ENCODE measurements around the gene PTH1R.

DNA sequence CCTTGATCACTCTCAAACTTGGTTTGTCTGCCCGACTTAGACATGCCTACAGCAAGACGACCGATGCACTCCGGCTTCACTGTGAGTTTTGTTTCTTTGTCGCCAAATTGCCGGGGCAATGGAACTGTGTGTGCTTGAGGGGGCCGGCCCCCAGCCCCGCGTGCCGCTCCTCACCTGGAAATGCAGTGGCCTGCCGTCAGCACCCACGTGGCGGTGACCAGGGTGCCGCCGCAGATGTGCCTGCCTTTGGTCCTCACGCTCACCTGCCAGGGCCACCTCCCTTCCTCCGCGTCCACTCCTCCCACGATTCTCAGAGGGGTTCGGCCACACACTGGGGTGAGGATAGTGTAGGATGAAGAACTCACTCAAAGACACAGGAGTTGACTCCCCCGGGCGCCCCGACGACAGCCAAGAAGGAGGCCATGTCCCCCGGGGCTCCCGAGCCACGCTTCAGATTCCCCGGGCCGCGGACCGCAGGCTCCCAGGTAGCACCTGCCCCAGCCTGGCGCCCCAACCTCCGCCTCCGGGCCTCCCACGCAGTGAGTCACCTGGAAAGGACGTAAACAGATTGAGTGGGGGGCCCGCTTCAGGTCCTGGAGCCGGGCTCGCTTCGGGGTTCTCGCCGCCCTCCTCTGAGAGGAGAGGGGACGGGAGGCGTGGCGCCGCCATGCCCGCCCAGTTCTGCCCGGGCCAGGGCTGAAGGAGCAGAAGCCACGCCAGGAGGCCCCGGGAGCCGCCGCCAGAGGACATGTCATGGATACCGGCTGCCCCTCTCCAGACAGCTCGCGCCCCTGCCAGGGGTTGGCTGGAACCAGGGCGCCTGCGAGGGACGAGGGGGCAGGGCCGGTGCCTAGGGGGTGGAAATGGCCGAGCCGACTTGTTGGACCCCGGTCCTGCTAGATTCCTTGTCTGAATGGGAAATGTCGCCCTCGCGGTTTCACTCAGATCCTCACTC is 43.9 kb upstream of the PTH1R start:
- TF ChIP-seq POLR2A (IDR thresholded peaks at IDR 0.05) (no peak), EP300 (IDR thresholded peaks at IDR 0.05) (no peak)
- TF ChIP-seq, protein P1, sequence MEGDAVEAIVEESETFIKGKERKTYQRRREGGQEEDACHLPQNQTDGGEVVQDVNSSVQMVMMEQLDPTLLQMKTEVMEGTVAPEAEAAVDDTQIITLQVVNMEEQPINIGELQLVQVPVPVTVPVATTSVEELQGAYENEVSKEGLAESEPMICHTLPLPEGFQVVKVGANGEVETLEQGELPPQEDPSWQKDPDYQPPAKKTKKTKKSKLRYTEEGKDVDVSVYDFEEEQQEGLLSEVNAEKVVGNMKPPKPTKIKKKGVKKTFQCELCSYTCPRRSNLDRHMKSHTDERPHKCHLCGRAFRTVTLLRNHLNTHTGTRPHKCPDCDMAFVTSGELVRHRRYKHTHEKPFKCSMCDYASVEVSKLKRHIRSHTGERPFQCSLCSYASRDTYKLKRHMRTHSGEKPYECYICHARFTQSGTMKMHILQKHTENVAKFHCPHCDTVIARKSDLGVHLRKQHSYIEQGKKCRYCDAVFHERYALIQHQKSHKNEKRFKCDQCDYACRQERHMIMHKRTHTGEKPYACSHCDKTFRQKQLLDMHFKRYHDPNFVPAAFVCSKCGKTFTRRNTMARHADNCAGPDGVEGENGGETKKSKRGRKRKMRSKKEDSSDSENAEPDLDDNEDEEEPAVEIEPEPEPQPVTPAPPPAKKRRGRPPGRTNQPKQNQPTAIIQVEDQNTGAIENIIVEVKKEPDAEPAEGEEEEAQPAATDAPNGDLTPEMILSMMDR (IDR thresholded peaks at IDR 0.05) = no peak

Measured in gastroesophageal sphincter (tissue), 3 donors.